IMR-90 (cell line): ENCODE data around the gene AHCTF1. TPM values are rescaled to one million over a fixed set of nuclear protein-coding genes. Genes with fewer than 3 reads are reported as not detected.

Source experiments
- ATAC-seq: fragments of 200-7000 bp; cut with Tn5 transposase; 2 replicates; pipeline ENCODE4 v1.9.1; 2020; ENCODE audit warnings: low read depth, mild to moderate bottlenecking, moderate library complexity
- BruUV-seq: library from RNA; stranded (reverse); fragments of 400-500 nt; replicated peaks from 2 replicates; lab custom pipeline; 2021; lab: Mats Ljungman, UMichigan
- CTCF ChIA-PET: fragments of 300-600 bp; formaldehyde crosslinking; extraction: SDS; loops from one replicate; lab custom pipeline; 2021; ENCODE audit warnings: antibody characterized with exemption; lab: Yijun Ruan, JAX
- POLR2A ChIA-PET: fragments of 300-600 bp; sonication (Branson Sonifier 250); formaldehyde crosslinking; loops from one replicate; lab custom pipeline; 2022; ENCODE audit warnings: antibody characterized with exemption; ENCODE audit not compliant: unreplicated experiment; lab: Charles Lee
- DNase-seq: peaks from one replicate; pipeline ENCODE4 v3.0.0; 2013
- H2AFZ ChIP-seq: replicated peaks from 2 replicates; pipeline ENCODE3; 2013; ENCODE audit warnings: low read length, mild to moderate bottlenecking; ENCODE audit not compliant: poor library complexity
- H2AK5ac ChIP-seq: 2 replicates; pipeline ENCODE4 v1.6.1; 2013; ENCODE audit warnings: low read depth, low read length, inconsistent platforms
- H2AK9ac ChIP-seq: replicated peaks from 2 replicates; pipeline ENCODE3; 2013; ENCODE audit warnings: mild to moderate bottlenecking, low read depth, low read length, moderate library complexity; ENCODE audit not compliant: poor library complexity
- H2BK120ac ChIP-seq: 2 replicates; pipeline ENCODE4 v1.6.1; 2013; ENCODE audit warnings: low read depth, low read length, inconsistent platforms
- H2BK15ac ChIP-seq: 3 replicates; pipeline ENCODE4 v1.6.1; 2013; ENCODE audit warnings: low read depth, low read length, inconsistent platforms
- H2BK20ac ChIP-seq: 2 replicates; pipeline ENCODE4 v1.6.1; 2013; ENCODE audit warnings: low read depth, mild to moderate bottlenecking, inconsistent platforms, low read length, moderate library complexity
- H2BK5ac ChIP-seq: 2 replicates; pipeline ENCODE4 v1.6.1; 2013; ENCODE audit warnings: mild to moderate bottlenecking, low read depth, low read length, inconsistent platforms; ENCODE audit not compliant: poor library complexity, severe bottlenecking
- H3K14ac ChIP-seq: replicated peaks from 2 replicates; pipeline ENCODE4 v1.6.1; 2013; ENCODE audit warnings: low read depth, low read length, inconsistent platforms
- H3K18ac ChIP-seq: 2 replicates; pipeline ENCODE4 v1.6.1; 2013; ENCODE audit warnings: low read depth, low read length, control low read depth
- H3K23ac ChIP-seq: 2 replicates; pipeline ENCODE4 v1.6.1; 2013; ENCODE audit warnings: low read depth, low read length, inconsistent platforms
- H3K27ac ChIP-seq: 2 replicates; pipeline ENCODE4 v1.5.1; 2013; ENCODE audit warnings: mild to moderate bottlenecking, control low read depth, low read length; ENCODE audit not compliant: insufficient read depth
- H3K27me3 ChIP-seq: 2 replicates; pipeline ENCODE4 v1.6.1; 2013; ENCODE audit warnings: low read length; ENCODE audit not compliant: control insufficient read depth, insufficient read depth
- H3K36me3 ChIP-seq: 2 replicates; pipeline ENCODE4 v1.6.1; 2013; ENCODE audit warnings: low read length, mixed read lengths; ENCODE audit not compliant: control insufficient read depth, insufficient read depth
- H3K4ac ChIP-seq: 2 replicates; pipeline ENCODE4 v1.6.1; 2013; ENCODE audit warnings: low read depth, low read length, inconsistent platforms
- H3K4me1 ChIP-seq: 2 replicates; pipeline ENCODE4 v1.6.1; 2013; ENCODE audit warnings: low read length, mixed read lengths; ENCODE audit not compliant: control insufficient read depth, insufficient read depth
- H3K4me2 ChIP-seq: 2 replicates; pipeline ENCODE4 v1.6.1; 2013; ENCODE audit warnings: low read depth, mild to moderate bottlenecking, control low read depth, low read length, moderate library complexity
- H3K4me3 ChIP-seq: 2 replicates; pipeline ENCODE4 v1.5.1; 2013; ENCODE audit warnings: low read depth, mild to moderate bottlenecking, control low read depth, low read length, moderate library complexity; ENCODE audit not compliant: insufficient read depth
- H3K56ac ChIP-seq: 2 replicates; pipeline ENCODE4 v1.6.1; 2013; ENCODE audit warnings: low read length, inconsistent platforms; ENCODE audit not compliant: insufficient read depth; ENCODE audit errors: extremely low read depth
- H3K79me1 ChIP-seq, 2 experiments: 2 replicates each; pipeline ENCODE4 v1.6.1; 2013; ENCODE audit warnings: low read length in 2 of 2, inconsistent platforms in 1 of 2, low read depth in 1 of 2
- H3K9ac ChIP-seq: 2 replicates; pipeline ENCODE4 v1.6.1; 2013; ENCODE audit warnings: low read depth, low read length, control low read depth
- H3K9me1 ChIP-seq: 2 replicates; pipeline ENCODE4 v1.6.1; 2013; ENCODE audit warnings: low read length, inconsistent platforms; ENCODE audit not compliant: insufficient read depth
- H3K9me3 ChIP-seq: 2 replicates; pipeline ENCODE4 v1.6.1; 2013; ENCODE audit warnings: low read length; ENCODE audit not compliant: control insufficient read depth, insufficient read depth
- H4K20me1 ChIP-seq: 2 replicates; pipeline ENCODE4 v1.6.1; 2013; ENCODE audit warnings: low read length, inconsistent platforms; ENCODE audit not compliant: insufficient read depth
- H4K5ac ChIP-seq: 2 replicates; pipeline ENCODE4 v1.6.1; 2013; ENCODE audit warnings: mild to moderate bottlenecking, low read depth, low read length, control low read depth
- H4K8ac ChIP-seq, 2 experiments: 2 replicates each; pipeline ENCODE4 v1.6.1; 2013; ENCODE audit warnings: low read depth in 2 of 2, low read length in 2 of 2, control low read depth in 1 of 2, inconsistent platforms in 1 of 2
- H4K91ac ChIP-seq: 2 replicates; pipeline ENCODE4 v1.6.1; 2013; ENCODE audit warnings: low read depth, low read length, inconsistent platforms; ENCODE audit not compliant: insufficient read depth
- BHLHE40 ChIP-seq: fragments of 150-350 bp; IDR thresholded peaks from 2 replicates; pipeline ENCODE4 v1.6.1; 2016; ENCODE audit warnings: mild to moderate bottlenecking, low read depth, low read length
- CHD1 ChIP-seq: IDR thresholded peaks from 2 replicates; pipeline ENCODE4 v1.6.1; 2012; ENCODE audit warnings: low read depth, low read length, improper control_type of control experiment
- FOS ChIP-seq: fragments of 150-350 bp; IDR thresholded peaks from 2 replicates; pipeline ENCODE4 v1.6.1; 2016; ENCODE audit warnings: low read depth, low read length
- MAZ ChIP-seq: IDR thresholded peaks from 2 replicates; pipeline ENCODE4 v1.6.1; 2012; ENCODE audit warnings: low read depth, mild to moderate bottlenecking, low read length, improper control_type of control experiment, moderate library complexity, borderline replicate concordance
- MXI1 ChIP-seq: IDR thresholded peaks from 2 replicates; pipeline ENCODE4 v1.6.1; 2012; ENCODE audit warnings: low read depth, mild to moderate bottlenecking, low read length, moderate library complexity, borderline replicate concordance
- RCOR1 ChIP-seq: IDR thresholded peaks from 2 replicates; pipeline ENCODE4 v1.6.1; 2012; ENCODE audit warnings: mild to moderate bottlenecking, low read length, improper control_type of control experiment; ENCODE audit not compliant: insufficient replicate concordance
- SMC3 ChIP-seq: fragments of 150-350 bp; IDR thresholded peaks from 2 replicates; pipeline ENCODE4 v1.6.1; 2016; ENCODE audit warnings: low read depth, mild to moderate bottlenecking, antibody characterized with exemption, low read length, moderate library complexity
- WGBS, 2 experiments: methylation state at CpG; one replicate each; pipeline versions ENCODE4 v1.1.5 to v1.1.7; 2013; ENCODE audit warnings: missing lambda C conversion rate in 2 of 2; ENCODE audit not compliant: insufficient read length in 1 of 2; ENCODE audit errors: extremely low coverage in 2 of 2; 5-methylcytosine and 5-hydroxymethylcytosine counted together
- dilution Hi-C: fragments of 300-500 bp; cut with HindIII; formaldehyde crosslinking; loops from one replicate; pipeline ENCODE4 v1.14.3; 2018; ENCODE audit warnings: low sequenced_read_pairs; ENCODE audit not compliant: unreplicated experiment
- in situ Hi-C: fragments of 300-500 bp; cut with MboI; formaldehyde crosslinking; loops from 3 replicates; pipeline ENCODE4 v1.14.3; 2019; ENCODE audit warnings: low sequenced_read_pairs, inconsistent platforms, mixed read lengths
- intact Hi-C: fragments of 100-400 bp; cut with micrococcal nuclease; formaldehyde crosslinking; loops from 2 replicates; pipeline ENCODE4 v1.10.0; 2022
- polyA plus RNA-seq, 3 experiments: library from polyadenylated mRNA; depleted of rRNA; stranded (reverse); fragments of >200 nt; gene quantifications; 2 replicates each; pipeline ENCODE4 v1.2.3, GENCODE V29; 2012; ENCODE audit warnings: low replicate concordance in 1 of 3
- total RNA-seq: library from RNA; depleted of rRNA; stranded (reverse); fragments of >200 nt; gene quantifications from 2 replicates; pipeline ENCODE4 v1.2.3, GENCODE V29; 2012
- TF ChIP-seq, protein P1 (sequence below): fragments of 150-350 bp; IDR thresholded peaks from 2 replicates; pipeline ENCODE4 v1.6.1; 2017; ENCODE audit warnings: mild to moderate bottlenecking, antibody characterized with exemption, low read length, low read depth
- TF ChIP-seq, protein P2 (sequence below): fragments of 150-350 bp; IDR thresholded peaks from 2 replicates; pipeline ENCODE4 v1.6.1; 2016; ENCODE audit warnings: low read depth, mild to moderate bottlenecking, low read length, moderate library complexity, borderline replicate concordance

Gene AHCTF1
- total and polyA plus RNA-seq, 2 of the 4 experiments (the other 2 are of a cell fraction), result 8.9 to 29.0 TPM

DNA sequence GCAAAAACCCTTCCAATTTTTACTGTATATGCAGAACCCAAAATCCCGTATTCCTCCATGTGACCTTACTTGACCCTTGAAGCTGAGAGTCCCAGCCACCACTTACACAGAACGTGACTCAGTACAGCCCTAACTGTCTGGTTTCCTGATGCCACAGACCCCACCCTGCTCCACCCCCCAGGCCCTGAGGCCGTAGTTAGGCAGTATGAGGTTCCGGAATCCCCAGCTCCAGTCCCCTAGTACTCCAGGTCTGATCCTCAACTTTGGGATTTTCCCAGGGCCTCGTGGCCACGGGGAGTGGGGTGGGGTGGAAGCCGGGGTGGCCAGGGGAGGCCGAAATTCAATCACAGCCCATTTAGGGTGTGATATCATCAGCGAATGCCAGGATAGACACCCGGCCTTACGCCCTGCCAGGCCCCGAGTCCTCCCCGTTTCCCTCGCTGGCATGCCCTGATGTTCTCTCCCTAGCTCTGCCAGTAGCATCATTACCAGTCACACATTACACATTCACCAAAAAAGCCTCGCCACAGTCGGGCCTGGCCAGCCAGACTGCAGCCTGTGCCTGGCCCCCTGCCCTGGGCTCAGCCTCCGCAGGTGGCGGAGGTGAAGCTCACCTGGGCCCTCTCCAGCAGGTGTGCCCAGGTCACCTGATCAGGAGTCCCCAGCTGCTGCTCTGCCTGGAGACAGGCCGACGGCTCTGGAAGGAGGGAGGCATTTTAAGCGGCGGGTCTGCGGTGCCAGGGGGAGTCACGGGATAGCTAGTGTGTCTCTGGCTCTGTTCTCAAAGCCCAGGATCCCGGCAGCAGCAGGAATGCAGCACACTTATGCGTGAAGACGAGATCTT, 136.7 kb downstream of the AHCTF1 start:
- Histone ChIP-seq H3K9ac (no peak overlapping the region), H3K4me2 (no peak overlapping the region)
- in situ Hi-C loops, result no loop called here

More for the DNA sequence above, 136.7 kb downstream of the AHCTF1 start:
- BruUV-seq, result no TSS peak
- H2AK5ac ChIP-seq, result no peak overlapping the region
- no peak overlapping the region for H3K23ac ChIP-seq
- no peak overlapping the region for H2AFZ ChIP-seq
- H3K79me1 ChIP-seq, result no peaks in the 10 kb centered on the region
- no peak overlapping the region for H2BK5ac ChIP-seq
- no peak overlapping the region for H3K56ac ChIP-seq
- peaks cover 6% of the 10 kb centered on the region; the same call in 1 of the 2 replicates for H3K4me1 ChIP-seq
- no peak overlapping the region for H2AK9ac ChIP-seq
- peak; percentile 9 for DNase-seq
- H4K8ac ChIP-seq, result no peak overlapping the region
- peaks cover 6% of the 10 kb centered on the region; the same call in 1 of the 2 replicates for H3K9me1 ChIP-seq
- TF ChIP-seq RCOR1 (no peak), FOS (no peak), SMC3 (no peak), BHLHE40 (no peak), CHD1 (no peak), MAZ (no peak), MXI1 (no peak)
- TF ChIP-seq, protein P1, sequence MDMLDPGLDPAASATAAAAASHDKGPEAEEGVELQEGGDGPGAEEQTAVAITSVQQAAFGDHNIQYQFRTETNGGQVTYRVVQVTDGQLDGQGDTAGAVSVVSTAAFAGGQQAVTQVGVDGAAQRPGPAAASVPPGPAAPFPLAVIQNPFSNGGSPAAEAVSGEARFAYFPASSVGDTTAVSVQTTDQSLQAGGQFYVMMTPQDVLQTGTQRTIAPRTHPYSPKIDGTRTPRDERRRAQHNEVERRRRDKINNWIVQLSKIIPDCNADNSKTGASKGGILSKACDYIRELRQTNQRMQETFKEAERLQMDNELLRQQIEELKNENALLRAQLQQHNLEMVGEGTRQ, result peak; percentile 35; the same call in 1 of the 2 replicates
- TF ChIP-seq, protein P2, sequence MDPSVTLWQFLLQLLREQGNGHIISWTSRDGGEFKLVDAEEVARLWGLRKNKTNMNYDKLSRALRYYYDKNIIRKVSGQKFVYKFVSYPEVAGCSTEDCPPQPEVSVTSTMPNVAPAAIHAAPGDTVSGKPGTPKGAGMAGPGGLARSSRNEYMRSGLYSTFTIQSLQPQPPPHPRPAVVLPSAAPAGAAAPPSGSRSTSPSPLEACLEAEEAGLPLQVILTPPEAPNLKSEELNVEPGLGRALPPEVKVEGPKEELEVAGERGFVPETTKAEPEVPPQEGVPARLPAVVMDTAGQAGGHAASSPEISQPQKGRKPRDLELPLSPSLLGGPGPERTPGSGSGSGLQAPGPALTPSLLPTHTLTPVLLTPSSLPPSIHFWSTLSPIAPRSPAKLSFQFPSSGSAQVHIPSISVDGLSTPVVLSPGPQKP, result no peak
- dilution Hi-C loops, result no loop called here
- H3K18ac ChIP-seq, result no peak overlapping the region
- no peak overlapping the region for H4K5ac ChIP-seq
- H3K27me3 ChIP-seq, result peaks cover 18% of the 10 kb centered on the region; the same call in 1 of the 2 replicates
- no peak overlapping the region for H3K27ac ChIP-seq
- no peaks in the 10 kb centered on the region for H3K36me3 ChIP-seq
- CTCF ChIA-PET, result no interaction called here
- H4K91ac ChIP-seq, result no peak overlapping the region
- no peaks in the 10 kb centered on the region for H4K20me1 ChIP-seq
- no peak overlapping the region for H3K14ac ChIP-seq
- POLR2A ChIA-PET, result no interaction called here
- H2BK120ac ChIP-seq, result no peak overlapping the region
- H2BK20ac ChIP-seq, result no peak overlapping the region
- no peak overlapping the region for H3K4ac ChIP-seq
- no peaks in the 10 kb centered on the region for H3K9me3 ChIP-seq
- no peak overlapping the region for H3K4me3 ChIP-seq
- H2BK15ac ChIP-seq, result no peak overlapping the region
- WGBS, 2 experiments, result 68% methylated on average over 9 of the region's 27 CpGs; no CpG with 5 or more reads in 1 of the 2 experiments
- intact Hi-C loops, result no loop called here
- peak; percentile 36 for ATAC-seq
